ENCODE data around the gene INO80.

- TF ChIP-seq POLR2AphosphoS5 (IDR thresholded peaks at IDR 0.05) (no peak), CTCF (IDR thresholded peaks at IDR 0.05) (no peak), EP300 (IDR thresholded peaks at IDR 0.05) (no peak), POLR2A (IDR thresholded peaks at IDR 0.05) (no peak)
These were observed 38.3 kb upstream of the INO80 start for GRCh38 chr15:41154412-41154811.

All from upper lobe of left lung (tissue), 4 donors.